IMR-90 (cell line): Measurements from ENCODE around the gene MPC1. TPM values are rescaled to one million over a fixed set of nuclear protein-coding genes. Genes with fewer than 3 reads are reported as not detected.
A peak's percentile ranks its signal among the peaks of the same experiment; 100 is the strongest.

Experiments used
- ATAC-seq: fragments of 200-7000 bp; cut with Tn5 transposase; 2 replicates; pipeline ENCODE4 v1.9.1; 2020; ENCODE audit warnings: low read depth, mild to moderate bottlenecking, moderate library complexity
- BruUV-seq: library from RNA; stranded (reverse); fragments of 400-500 nt; replicated peaks from 2 replicates; lab custom pipeline; 2021; lab: Mats Ljungman, UMichigan
- CTCF ChIA-PET: fragments of 300-600 bp; formaldehyde crosslinking; extraction: SDS; loops from one replicate; lab custom pipeline; 2021; ENCODE audit warnings: antibody characterized with exemption; lab: Yijun Ruan, JAX
- POLR2A ChIA-PET: fragments of 300-600 bp; sonication (Branson Sonifier 250); formaldehyde crosslinking; loops from one replicate; lab custom pipeline; 2022; ENCODE audit warnings: antibody characterized with exemption; ENCODE audit not compliant: unreplicated experiment; lab: Charles Lee
- DNase-seq: peaks from one replicate; pipeline ENCODE4 v3.0.0; 2013
- H2AFZ ChIP-seq: replicated peaks from 2 replicates; pipeline ENCODE3; 2013; ENCODE audit warnings: low read length, mild to moderate bottlenecking; ENCODE audit not compliant: poor library complexity
- H2AK5ac ChIP-seq: 2 replicates; pipeline ENCODE4 v1.6.1; 2013; ENCODE audit warnings: low read depth, low read length, inconsistent platforms
- H2AK9ac ChIP-seq: replicated peaks from 2 replicates; pipeline ENCODE3; 2013; ENCODE audit warnings: mild to moderate bottlenecking, low read depth, low read length, moderate library complexity; ENCODE audit not compliant: poor library complexity
- H2BK120ac ChIP-seq: 2 replicates; pipeline ENCODE4 v1.6.1; 2013; ENCODE audit warnings: low read depth, low read length, inconsistent platforms
- H2BK15ac ChIP-seq: 3 replicates; pipeline ENCODE4 v1.6.1; 2013; ENCODE audit warnings: low read depth, low read length, inconsistent platforms
- H2BK20ac ChIP-seq: 2 replicates; pipeline ENCODE4 v1.6.1; 2013; ENCODE audit warnings: low read depth, mild to moderate bottlenecking, inconsistent platforms, low read length, moderate library complexity
- H2BK5ac ChIP-seq: 2 replicates; pipeline ENCODE4 v1.6.1; 2013; ENCODE audit warnings: mild to moderate bottlenecking, low read depth, low read length, inconsistent platforms; ENCODE audit not compliant: poor library complexity, severe bottlenecking
- H3K14ac ChIP-seq: replicated peaks from 2 replicates; pipeline ENCODE4 v1.6.1; 2013; ENCODE audit warnings: low read depth, low read length, inconsistent platforms
- H3K18ac ChIP-seq: 2 replicates; pipeline ENCODE4 v1.6.1; 2013; ENCODE audit warnings: low read depth, low read length, control low read depth
- H3K23ac ChIP-seq: 2 replicates; pipeline ENCODE4 v1.6.1; 2013; ENCODE audit warnings: low read depth, low read length, inconsistent platforms
- H3K27ac ChIP-seq: 2 replicates; pipeline ENCODE4 v1.5.1; 2013; ENCODE audit warnings: mild to moderate bottlenecking, control low read depth, low read length; ENCODE audit not compliant: insufficient read depth
- H3K27me3 ChIP-seq: 2 replicates; pipeline ENCODE4 v1.6.1; 2013; ENCODE audit warnings: low read length; ENCODE audit not compliant: control insufficient read depth, insufficient read depth
- H3K36me3 ChIP-seq: 2 replicates; pipeline ENCODE4 v1.6.1; 2013; ENCODE audit warnings: low read length, mixed read lengths; ENCODE audit not compliant: control insufficient read depth, insufficient read depth
- H3K4ac ChIP-seq: 2 replicates; pipeline ENCODE4 v1.6.1; 2013; ENCODE audit warnings: low read depth, low read length, inconsistent platforms
- H3K4me1 ChIP-seq: 2 replicates; pipeline ENCODE4 v1.6.1; 2013; ENCODE audit warnings: low read length, mixed read lengths; ENCODE audit not compliant: control insufficient read depth, insufficient read depth
- H3K4me2 ChIP-seq: 2 replicates; pipeline ENCODE4 v1.6.1; 2013; ENCODE audit warnings: low read depth, mild to moderate bottlenecking, control low read depth, low read length, moderate library complexity
- H3K4me3 ChIP-seq: 2 replicates; pipeline ENCODE4 v1.5.1; 2013; ENCODE audit warnings: low read depth, mild to moderate bottlenecking, control low read depth, low read length, moderate library complexity; ENCODE audit not compliant: insufficient read depth
- H3K56ac ChIP-seq: 2 replicates; pipeline ENCODE4 v1.6.1; 2013; ENCODE audit warnings: low read length, inconsistent platforms; ENCODE audit not compliant: insufficient read depth; ENCODE audit errors: extremely low read depth
- H3K79me1 ChIP-seq, 2 experiments: 2 replicates each; pipeline ENCODE4 v1.6.1; 2013; ENCODE audit warnings: low read length in 2 of 2, inconsistent platforms in 1 of 2, low read depth in 1 of 2
- H3K9ac ChIP-seq: 2 replicates; pipeline ENCODE4 v1.6.1; 2013; ENCODE audit warnings: low read depth, low read length, control low read depth
- H3K9me1 ChIP-seq: 2 replicates; pipeline ENCODE4 v1.6.1; 2013; ENCODE audit warnings: low read length, inconsistent platforms; ENCODE audit not compliant: insufficient read depth
- H3K9me3 ChIP-seq: 2 replicates; pipeline ENCODE4 v1.6.1; 2013; ENCODE audit warnings: low read length; ENCODE audit not compliant: control insufficient read depth, insufficient read depth
- H4K20me1 ChIP-seq: 2 replicates; pipeline ENCODE4 v1.6.1; 2013; ENCODE audit warnings: low read length, inconsistent platforms; ENCODE audit not compliant: insufficient read depth
- H4K5ac ChIP-seq: 2 replicates; pipeline ENCODE4 v1.6.1; 2013; ENCODE audit warnings: mild to moderate bottlenecking, low read depth, low read length, control low read depth
- H4K8ac ChIP-seq, 2 experiments: 2 replicates each; pipeline ENCODE4 v1.6.1; 2013; ENCODE audit warnings: low read depth in 2 of 2, low read length in 2 of 2, control low read depth in 1 of 2, inconsistent platforms in 1 of 2
- H4K91ac ChIP-seq: 2 replicates; pipeline ENCODE4 v1.6.1; 2013; ENCODE audit warnings: low read depth, low read length, inconsistent platforms; ENCODE audit not compliant: insufficient read depth
- BHLHE40 ChIP-seq: fragments of 150-350 bp; IDR thresholded peaks from 2 replicates; pipeline ENCODE4 v1.6.1; 2016; ENCODE audit warnings: mild to moderate bottlenecking, low read depth, low read length
- CEBPB ChIP-seq: IDR thresholded peaks from 2 replicates; pipeline ENCODE4 v1.6.1; 2012; ENCODE audit warnings: low read depth, low read length, improper control_type of control experiment
- CHD1 ChIP-seq: IDR thresholded peaks from 2 replicates; pipeline ENCODE4 v1.6.1; 2012; ENCODE audit warnings: low read depth, low read length, improper control_type of control experiment
- CTCF ChIP-seq: conservative IDR thresholded peaks from 2 replicates; pipeline ENCODE4 v1.5.1; 2012; ENCODE audit warnings: mild to moderate bottlenecking, low read depth, low read length, improper control_type of control experiment
- FOS ChIP-seq: fragments of 150-350 bp; IDR thresholded peaks from 2 replicates; pipeline ENCODE4 v1.6.1; 2016; ENCODE audit warnings: low read depth, low read length
- MAFK ChIP-seq: IDR thresholded peaks from 2 replicates; pipeline ENCODE4 v1.6.1; 2012; ENCODE audit warnings: low read depth, low read length, improper control_type of control experiment
- MXI1 ChIP-seq: IDR thresholded peaks from 2 replicates; pipeline ENCODE4 v1.6.1; 2012; ENCODE audit warnings: low read depth, mild to moderate bottlenecking, low read length, moderate library complexity, borderline replicate concordance
- NFE2L2 ChIP-seq: fragments of 150-350 bp; IDR thresholded peaks from 2 replicates; pipeline ENCODE4 v1.6.1; 2016; ENCODE audit warnings: low read depth, mild to moderate bottlenecking, low read length
- POLR2A ChIP-seq: IDR thresholded peaks from 2 replicates; pipeline ENCODE4 v1.6.1; 2012; ENCODE audit warnings: mild to moderate bottlenecking, low read depth, low read length
- RAD21 ChIP-seq: IDR thresholded peaks from 2 replicates; pipeline ENCODE4 v1.6.1; 2012; ENCODE audit warnings: low read length, improper control_type of control experiment
- RCOR1 ChIP-seq: IDR thresholded peaks from 2 replicates; pipeline ENCODE4 v1.6.1; 2012; ENCODE audit warnings: mild to moderate bottlenecking, low read length, improper control_type of control experiment; ENCODE audit not compliant: insufficient replicate concordance
- RFX5 ChIP-seq: IDR thresholded peaks from 2 replicates; pipeline ENCODE4 v1.8.0; 2012; ENCODE audit warnings: low read depth, mild to moderate bottlenecking, low read length, moderate library complexity
- SMC3 ChIP-seq: fragments of 150-350 bp; IDR thresholded peaks from 2 replicates; pipeline ENCODE4 v1.6.1; 2016; ENCODE audit warnings: low read depth, mild to moderate bottlenecking, antibody characterized with exemption, low read length, moderate library complexity
- USF2 ChIP-seq: fragments of 150-350 bp; IDR thresholded peaks from 2 replicates; pipeline ENCODE4 v1.6.1; 2017; ENCODE audit warnings: mild to moderate bottlenecking, antibody characterized with exemption, low read length, low read depth
- WGBS, 2 experiments: methylation state at CpG; one replicate each; pipeline versions ENCODE4 v1.1.5 to v1.1.7; 2013; ENCODE audit warnings: missing lambda C conversion rate in 2 of 2; ENCODE audit not compliant: insufficient read length in 1 of 2; ENCODE audit errors: extremely low coverage in 2 of 2; 5-methylcytosine and 5-hydroxymethylcytosine counted together
- dilution Hi-C: fragments of 300-500 bp; cut with HindIII; formaldehyde crosslinking; loops from one replicate; pipeline ENCODE4 v1.14.3; 2018; ENCODE audit warnings: low sequenced_read_pairs; ENCODE audit not compliant: unreplicated experiment
- in situ Hi-C: fragments of 300-500 bp; cut with MboI; formaldehyde crosslinking; loops from 3 replicates; pipeline ENCODE4 v1.14.3; 2019; ENCODE audit warnings: low sequenced_read_pairs, inconsistent platforms, mixed read lengths
- intact Hi-C: fragments of 100-400 bp; cut with micrococcal nuclease; formaldehyde crosslinking; loops from 2 replicates; pipeline ENCODE4 v1.10.0; 2022
- polyA plus RNA-seq, 3 experiments: library from polyadenylated mRNA; depleted of rRNA; stranded (reverse); fragments of >200 nt; gene quantifications; 2 replicates each; pipeline ENCODE4 v1.2.3, GENCODE V29; 2012; ENCODE audit warnings: low replicate concordance in 1 of 3
- total RNA-seq: library from RNA; depleted of rRNA; stranded (reverse); fragments of >200 nt; gene quantifications from 2 replicates; pipeline ENCODE4 v1.2.3, GENCODE V29; 2012
- TF ChIP-seq, protein P1 (sequence below): fragments of 150-350 bp; IDR thresholded peaks from 2 replicates; pipeline ENCODE4 v1.6.1; 2016; ENCODE audit warnings: low read depth, mild to moderate bottlenecking, low read length, moderate library complexity, borderline replicate concordance

MPC1 gene
- total and polyA plus RNA-seq, 2 of the 4 experiments (the other 2 are of a cell fraction) = 10.9 to 12.0 TPM

- ChIA-PET POLR2A (interaction anchor here (0.5 kb wide), 1 partner anchor 742 kb away, joined by 4 read pairs; no protein-coding TSS in a partner anchor), CTCF (no interaction called here)
- H3K36me3 ChIP-seq = no peaks in the 10 kb centered on the region
- no peak for DNase-seq
- no peak overlapping the region; the same call in 1 of the 2 replicates for H3K23ac ChIP-seq
- H3K4me1 ChIP-seq = no peaks in the 10 kb centered on the region
- peaks cover 26% of the 10 kb centered on the region for H3K27me3 ChIP-seq
- ATAC-seq = no peak
- dilution Hi-C loops = no loop called here
- H2AK9ac ChIP-seq = peak overlapping the region; percentile 50
- H3K4ac ChIP-seq = no peak overlapping the region
- no peak overlapping the region for H2BK15ac ChIP-seq
- H3K79me1 ChIP-seq = no peaks in the 10 kb centered on the region
- H3K9me1 ChIP-seq = no peaks in the 10 kb centered on the region
- no peak overlapping the region for H2AK5ac ChIP-seq
- H3K4me2 ChIP-seq = no peak overlapping the region
- no peak overlapping the region for H3K18ac ChIP-seq
- no peak overlapping the region for H2AFZ ChIP-seq
- H2BK5ac ChIP-seq = no peak overlapping the region
- no peaks in the 10 kb centered on the region for H4K20me1 ChIP-seq
- in situ Hi-C loops = no loop called here
- H3K9me3 ChIP-seq = peaks cover 3% of the 10 kb centered on the region; the same call in 1 of the 2 replicates
- no peak overlapping the region for H4K8ac ChIP-seq
- no peak overlapping the region for H4K91ac ChIP-seq
- H3K4me3 ChIP-seq = no peak overlapping the region
- no peak overlapping the region for H3K27ac ChIP-seq
- H3K9ac ChIP-seq = no peak overlapping the region
- intact Hi-C loops = no loop called here
- WGBS, 2 experiments = 15% methylated on average over 4 of the region's 10 CpGs; no CpG with 5 or more reads in 1 of the 2 experiments
- no peak overlapping the region for H4K5ac ChIP-seq
- no peak overlapping the region for H2BK20ac ChIP-seq
- no peak overlapping the region for H2BK120ac ChIP-seq
- no peak overlapping the region for H3K56ac ChIP-seq
- BruUV-seq = no TSS peak
- no peak overlapping the region for H3K14ac ChIP-seq
- no peak for TF ChIP-seq RFX5
- TF ChIP-seq RCOR1 = no peak
- no peak for TF ChIP-seq CHD1
- no peak for TF ChIP-seq USF2
- no peak for TF ChIP-seq MXI1
- no peak for TF ChIP-seq POLR2A
- no peak for TF ChIP-seq MAFK
- TF ChIP-seq BHLHE40 = no peak
- no peak for TF ChIP-seq RAD21
- no peak for TF ChIP-seq NFE2L2
- TF ChIP-seq CEBPB = no peak
- no peak for TF ChIP-seq FOS
- no peak for TF ChIP-seq CTCF
- no peak for TF ChIP-seq SMC3
- TF ChIP-seq, protein P1, sequence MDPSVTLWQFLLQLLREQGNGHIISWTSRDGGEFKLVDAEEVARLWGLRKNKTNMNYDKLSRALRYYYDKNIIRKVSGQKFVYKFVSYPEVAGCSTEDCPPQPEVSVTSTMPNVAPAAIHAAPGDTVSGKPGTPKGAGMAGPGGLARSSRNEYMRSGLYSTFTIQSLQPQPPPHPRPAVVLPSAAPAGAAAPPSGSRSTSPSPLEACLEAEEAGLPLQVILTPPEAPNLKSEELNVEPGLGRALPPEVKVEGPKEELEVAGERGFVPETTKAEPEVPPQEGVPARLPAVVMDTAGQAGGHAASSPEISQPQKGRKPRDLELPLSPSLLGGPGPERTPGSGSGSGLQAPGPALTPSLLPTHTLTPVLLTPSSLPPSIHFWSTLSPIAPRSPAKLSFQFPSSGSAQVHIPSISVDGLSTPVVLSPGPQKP = no peak
Observed at GRCh38 chr6:166394036-166394892, 11.5 kb upstream of the MPC1 start.
